HepG2 (cell line): ENCODE results near the gene GLB1L. TPM values are rescaled to one million over a fixed set of nuclear protein-coding genes. Genes with fewer than 3 reads are reported as not detected.

Experiments used
- ATAC-seq: fragments of 200-7000 bp; cut with Tn5 transposase; 3 replicates; pipeline ENCODE4 v1.9.1; 2020; ENCODE audit warnings: mild to moderate bottlenecking, moderate library complexity
- BruUV-seq: library from RNA; stranded (reverse); fragments of 400-500 nt; replicated peaks from 2 replicates; lab custom pipeline; 2021; lab: Mats Ljungman, UMichigan
- CTCF ChIA-PET: fragments of 300-600 bp; formaldehyde crosslinking; extraction: SDS; loops from one replicate; lab custom pipeline; 2021; ENCODE audit warnings: low total read pairs, inconsistent platforms, low intra/inter-chr PET ratio; lab: Yijun Ruan, JAX
- POLR2A ChIA-PET: fragments of 350-600 bp; sonication (Branson Sonifier 250); formaldehyde crosslinking; loops from one replicate; lab custom pipeline; 2020; ENCODE audit warnings: antibody characterized with exemption, inconsistent platforms; lab: Yijun Ruan, JAX
- DNase-seq: peaks from one replicate; pipeline ENCODE4 v3.0.0-alpha.2; 2015; ENCODE audit warnings: low spot score
- FAIRE-seq: peaks from 3 replicates; lab custom pipeline; 2011; peaks lifted over from hg19 to GRCh38; lab: Jason Lieb, UNC
- H2AFZ ChIP-seq: one replicate; pipeline ENCODE4 v1.6.1; 2011; ENCODE audit warnings: low read length, inconsistent platforms
- H3K27ac ChIP-seq: fragments of 300-600 bp; 3 replicates; pipeline ENCODE4 v1.8.0; 2011; ENCODE audit warnings: mixed run types, mild to moderate bottlenecking, mixed read lengths, low read length, inconsistent platforms; ENCODE audit not compliant: insufficient read depth; ENCODE audit errors: extremely low read length
- H3K27me3 ChIP-seq, 2 experiments: fragments of 200-600 bp in 1 of 2; 2 replicates in 1 of 2; 3 replicates in 1 of 2; pipeline versions ENCODE4 v1.6.0 to v1.8.0; 2011; ENCODE audit warnings: low read length in 2 of 2, mild to moderate bottlenecking in 2 of 2, moderate library complexity in 2 of 2, inconsistent platforms in 1 of 2; ENCODE audit not compliant: insufficient read depth in 2 of 2, control insufficient read depth in 1 of 2
- H3K36me3 ChIP-seq, 2 experiments: fragments of 200-600 bp in 1 of 2; replicated peaks in 1 of 2; 2 replicates in 1 of 2; 3 replicates in 1 of 2; pipeline versions ENCODE4 v1.5.1 to v1.8.0; 2011; ENCODE audit warnings: low read length in 2 of 2, inconsistent platforms in 1 of 2; ENCODE audit not compliant: insufficient read depth in 2 of 2, control insufficient read depth in 1 of 2
- H3K4me1 ChIP-seq: 2 replicates; pipeline ENCODE4 v1.5.1; 2012; ENCODE audit warnings: low read length, inconsistent platforms; ENCODE audit not compliant: insufficient read depth
- H3K4me2 ChIP-seq: 2 replicates; pipeline ENCODE4 v1.6.0; 2011; ENCODE audit warnings: low read depth, low read length, inconsistent platforms
- H3K4me3 ChIP-seq, 3 experiments: fragments of 200-600 bp in 1 of 3; sonication (generic), shearing (Covaris generic) in 1 of 3; replicated peaks in 1 of 3; 2 replicates each; pipeline ENCODE4 v1.5.1; 2011 to 2016; ENCODE audit warnings: low read length in 3 of 3, inconsistent platforms in 2 of 3, low read depth in 2 of 3, mild to moderate bottlenecking in 2 of 3, control low read depth in 1 of 3, mixed read lengths in 1 of 3; ENCODE audit not compliant: insufficient read depth in 1 of 3
- H3K79me2 ChIP-seq: one replicate; pipeline ENCODE4 v1.6.1; 2011; ENCODE audit warnings: low read length, inconsistent platforms; ENCODE audit not compliant: insufficient read depth
- H3K9ac ChIP-seq: 2 replicates; pipeline ENCODE4 v1.6.0; 2011; ENCODE audit warnings: mild to moderate bottlenecking, low read depth, low read length, inconsistent platforms; ENCODE audit not compliant: insufficient read depth
- H3K9me3 ChIP-seq: 2 replicates; pipeline ENCODE4 v1.5.1; 2012; ENCODE audit warnings: mild to moderate bottlenecking, low read length
- H4K20me1 ChIP-seq: 2 replicates; pipeline ENCODE4 v1.6.0; 2011; ENCODE audit warnings: inconsistent platforms, mild to moderate bottlenecking, low read length, moderate library complexity; ENCODE audit not compliant: insufficient read depth
- NFIB ChIP-seq: sonication (generic); formaldehyde crosslinking; IDR thresholded peaks from 2 replicates; pipeline ENCODE4 v1.9.0; 2021; ENCODE audit warnings: missing genetic modification reagents, mild to moderate bottlenecking, borderline replicate concordance
- NFKBIZ ChIP-seq: IDR thresholded peaks from 2 replicates; pipeline ENCODE4 v1.6.1; 2018; ENCODE audit warnings: missing genetic modification reagents, missing compliant biosample characterization
- ZBTB3 ChIP-seq: sonication (generic); formaldehyde crosslinking; IDR thresholded peaks from 2 replicates; pipeline ENCODE4 v1.4.0; 2020; ENCODE audit warnings: low read depth, mild to moderate bottlenecking, moderate library complexity, missing genetic modification reagents, borderline replicate concordance
- WGBS: methylation state at CpG from one replicate; pipeline ENCODE4 v1.1.6; 2017; ENCODE audit warnings: low lambda C conversion rate; 5-methylcytosine and 5-hydroxymethylcytosine counted together
- in situ Hi-C: cut with HindIII; loops from 2 replicates; pipeline ENCODE4 v1.10.0; 2017; ENCODE audit warnings: low pct_unique_long_range_greater_than_20kb; ENCODE audit not compliant: extremely low pct_ligation_motif_present
- intact Hi-C: fragments of 100-400 bp; cut with micrococcal nuclease; formaldehyde crosslinking; loops from one replicate; pipeline ENCODE4 v1.10.0; 2022; ENCODE audit not compliant: unreplicated experiment
- polyA plus RNA-seq, 8 experiments: library from polyadenylated mRNA; depleted of rRNA in 3 of 8; stranded (reverse) in 7 of 8; unstranded in 1 of 8; fragments of >200 nt; fragmentation: Illumina TruSeq in 4 of 8; extraction: Trizol in 4 of 8; gene quantifications; 2 replicates each; pipeline versions ENCODE4 v1.2.1 to v1.2.3, GENCODE V29; 2011 to 2016; ENCODE audit warnings: low read depth in 4 of 8, missing spikeins in 1 of 8, mixed read lengths in 1 of 8; ENCODE audit not compliant: insufficient read depth in 1 of 8
- total RNA-seq, 5 experiments: library from RNA; depleted of rRNA; stranded (reverse); fragments of >200 nt; fragmentation: Illumina TruSeq; extraction: Trizol; gene quantifications; 2 replicates each; pipeline ENCODE4 v1.2.3, GENCODE V29; 2016; ENCODE audit warnings: low read depth in 1 of 5

GLB1L gene
- total and polyA plus RNA-seq, 2 of the 13 experiments (the other 11 are each of a cell fraction or from before 2014, with no cell fraction given), result 6.8 to 7.3 TPM

GRCh38 chr2:219213486-219214071, 31.7 kb downstream of the GLB1L start:
- intact Hi-C loops (no loop called here), in situ Hi-C loops (no loop called here)
- Histone ChIP-seq H3K27ac (no peak overlapping the region), H3K79me2 (peaks cover 11% of the 10 kb centered on the region), H3K9me3 (no peaks in the 10 kb centered on the region), H3K4me1 (peaks cover 66% of the 10 kb centered on the region), H3K4me3 (no peak overlapping the region), H3K27me3 (no peaks in the 10 kb centered on the region), H3K36me3 (peaks cover 38 to 66% of the 10 kb centered on the region in 2 experiments), H2AFZ (no peak overlapping the region)
- CTCF ChIA-PET, result no interaction called here
- 92% methylated on average over 9 of the region's 10 CpGs for WGBS
- ATAC-seq, result no peak
- TF ChIP-seq NFKBIZ (CRISPR knock-in tag) (no peak), ZBTB3 (no peak)
- TF ChIP-seq, all 625 proteins: peak for 0
- Histone ChIP-seq H3K9ac (no peak overlapping the region), H3K4me2 (no peak overlapping the region), H4K20me1 (no peaks in the 10 kb centered on the region)
- no TSS peak for BruUV-seq
- no peak for DNase-seq
- no peak for FAIRE-seq
- POLR2A ChIA-PET, result interaction anchor here (1.1 to 3.4 kb wide), 2 partner anchors 37 kb away, joined by 4 to 20 read pairs; partner anchors contain the start of gene CNPPD1

- Histone ChIP-seq H3K4me2 (no peak overlapping the region), H3K27me3 (no peaks in the 10 kb centered on the region), H3K9me3 (no peaks in the 10 kb centered on the region), H3K36me3 (peaks cover 38 to 66% of the 10 kb centered on the region in 2 experiments), H3K9ac (no peak overlapping the region), H2AFZ (no peak overlapping the region), H3K79me2 (peaks cover 11% of the 10 kb centered on the region), H3K27ac (no peak overlapping the region), H4K20me1 (no peaks in the 10 kb centered on the region), H3K4me3 (no peak overlapping the region), H3K4me1 (peaks cover 71% of the 10 kb centered on the region)
- no peak for FAIRE-seq
- DNase-seq, result no peak
- ChIA-PET CTCF (no interaction called here), POLR2A (interaction anchor here (1.1 to 3.4 kb wide), 2 partner anchors 36 to 37 kb away, joined by 4 to 20 read pairs; partner anchors contain the start of gene CNPPD1)
- 97% methylated on average over 8 of the region's 8 CpGs for WGBS
- intact Hi-C loops (no loop called here), in situ Hi-C loops (no loop called here)
- TF ChIP-seq NFIB (CRISPR knock-in tag), result no peak
- no peak for ATAC-seq
- no TSS peak for BruUV-seq
Measured at GRCh38 chr2:219213026-219213415, 32.2 kb downstream of the GLB1L start.
